ENCODE data around the gene TMEM239. TPM values are rescaled to one million over a fixed set of nuclear protein-coding genes. Genes with fewer than 3 reads are reported as not detected.

TMEM239 gene
- total RNA-seq, 2 experiments from 2014 or later = not detected

DNA sequence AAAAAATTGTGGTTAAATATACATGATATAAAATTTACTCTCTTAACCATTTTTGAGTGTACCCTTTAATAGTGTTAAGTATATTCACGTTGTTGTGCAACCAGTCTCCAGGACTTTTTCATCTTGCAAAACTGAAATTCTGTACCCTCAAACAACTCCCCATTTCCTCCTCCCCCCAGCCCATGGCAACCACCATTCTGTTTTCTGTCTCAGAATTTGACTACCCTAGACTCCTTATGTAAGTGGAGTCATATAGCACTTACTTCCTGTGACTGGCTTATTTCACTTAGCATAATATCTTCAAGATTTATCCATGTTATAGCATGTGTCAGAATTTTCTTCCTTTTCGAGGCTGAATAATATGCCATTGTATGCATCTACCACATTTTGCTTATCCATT, 29.4 kb downstream of the TMEM239 start:
- DNase-seq = no peak
- Mint-ChIP-seq H3K4me3 (no peak overlapping the region), H3K27me3 (no peaks in the 10 kb centered on the region), H3K36me3 (peaks cover 7% of the 10 kb centered on the region), H3K4me1 (peaks cover 18% of the 10 kb centered on the region), H3K9me3 (no peaks in the 10 kb centered on the region), H3K27ac (no peak overlapping the region)

DNA sequence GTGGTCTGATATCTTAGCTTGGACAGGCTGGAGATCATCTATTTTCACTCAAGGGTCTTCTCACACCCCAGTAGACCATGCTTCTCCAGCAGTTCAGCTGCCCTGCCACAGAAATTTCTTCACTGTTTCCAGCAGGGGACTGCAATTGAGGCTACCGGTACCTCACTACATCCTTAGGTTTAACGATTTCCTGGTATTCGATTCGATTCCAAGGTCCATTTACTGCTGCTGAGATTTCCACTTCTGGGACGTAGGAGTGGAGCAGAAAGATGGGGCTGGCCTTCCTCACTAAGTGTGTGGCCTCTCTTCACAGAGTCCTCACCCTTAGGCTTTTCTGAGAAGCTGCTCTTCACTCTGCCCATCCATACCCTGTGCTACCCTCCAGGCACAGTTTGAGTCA, 30.5 kb downstream of the TMEM239 start:
- Mint-ChIP-seq H3K27ac (no peak overlapping the region), H3K27me3 (no peaks in the 10 kb centered on the region), H3K4me1 (peaks cover 17% of the 10 kb centered on the region), H3K9me3 (no peaks in the 10 kb centered on the region), H3K4me3 (no peak overlapping the region), H3K36me3 (peaks cover 7% of the 10 kb centered on the region)
- no peak for DNase-seq

DNA sequence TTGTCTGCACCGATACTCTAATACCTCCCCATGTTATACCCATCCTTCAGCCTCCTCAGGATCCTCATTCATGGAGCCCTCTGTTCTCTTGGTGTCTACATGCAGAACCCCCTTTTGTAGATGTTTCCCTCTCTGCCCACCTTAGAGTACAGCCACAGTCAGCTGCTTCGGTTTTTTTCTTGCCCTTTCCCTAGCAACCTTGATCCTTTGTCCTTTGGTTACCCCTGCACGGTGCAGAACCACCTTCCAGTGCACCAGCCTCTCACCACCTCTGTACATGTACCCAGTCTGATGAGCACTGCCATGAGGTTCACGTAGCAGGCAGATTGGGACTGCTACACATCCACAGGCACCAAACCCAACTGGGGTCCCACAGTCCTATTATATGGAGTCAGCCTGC, 31.6 kb downstream of the TMEM239 start:
- H3K27me3 Mint-ChIP-seq = no peaks in the 10 kb centered on the region
- H3K4me3 Mint-ChIP-seq = no peak overlapping the region
- no peak overlapping the region for H3K27ac Mint-ChIP-seq
- no peaks in the 10 kb centered on the region for H3K9me3 Mint-ChIP-seq
- peaks cover 26% of the 10 kb centered on the region for H3K4me1 Mint-ChIP-seq
- peaks cover 7% of the 10 kb centered on the region for H3K36me3 Mint-ChIP-seq
- no peak for DNase-seq

DNA sequence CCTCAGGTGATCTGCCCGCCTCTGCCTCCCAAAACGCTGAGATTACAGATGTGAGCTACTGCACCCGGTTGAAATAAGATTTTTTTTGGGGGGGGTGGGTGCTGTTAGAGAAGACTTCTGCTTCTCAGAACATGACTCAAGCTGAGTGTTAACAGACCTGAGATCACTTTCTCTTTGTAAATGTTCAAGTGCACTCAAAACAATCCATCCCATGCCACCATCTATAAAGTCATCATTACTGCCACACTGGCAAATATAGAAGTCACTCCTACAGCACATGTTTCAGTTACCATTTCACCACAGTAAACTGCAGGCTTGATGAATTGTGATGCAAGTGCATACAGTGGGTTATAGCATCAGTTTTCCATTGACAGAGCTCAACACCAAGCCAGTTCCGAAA, 33.4 kb downstream of the TMEM239 start:
- DNase-seq = no peak
- Mint-ChIP-seq H3K27me3 (no peaks in the 10 kb centered on the region), H3K4me1 (peaks cover 24% of the 10 kb centered on the region), H3K36me3 (peaks cover 5% of the 10 kb centered on the region), H3K27ac (no peak overlapping the region), H3K9me3 (no peaks in the 10 kb centered on the region), H3K4me3 (no peak overlapping the region)

DNA sequence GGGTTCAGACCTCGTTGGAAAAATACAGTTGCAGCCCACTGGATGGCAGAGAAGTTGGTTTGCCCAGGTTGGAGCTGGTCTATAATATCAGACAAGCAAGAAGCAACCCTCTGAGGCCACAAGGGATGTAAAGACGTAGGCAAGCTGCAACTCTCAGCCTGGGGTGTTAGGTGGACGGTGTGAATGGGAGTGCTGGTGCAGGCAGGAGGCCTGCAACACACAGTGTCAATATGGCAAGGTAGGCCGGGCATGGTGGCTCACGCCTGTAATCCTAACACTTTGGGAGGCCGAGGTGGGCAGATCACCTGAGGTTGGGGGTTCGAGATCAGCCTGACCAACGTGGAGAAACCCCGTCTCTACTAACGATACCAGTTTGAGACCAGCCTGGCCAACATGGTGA, 34.9 kb downstream of the TMEM239 start:
- H3K4me3 Mint-ChIP-seq = no peak overlapping the region
- peaks cover 14% of the 10 kb centered on the region for H3K4me1 Mint-ChIP-seq
- no peaks in the 10 kb centered on the region for H3K9me3 Mint-ChIP-seq
- peaks cover 2% of the 10 kb centered on the region for H3K36me3 Mint-ChIP-seq
- no peak overlapping the region for H3K27ac Mint-ChIP-seq
- H3K27me3 Mint-ChIP-seq = no peaks in the 10 kb centered on the region
- DNase-seq = no peak

DNA sequence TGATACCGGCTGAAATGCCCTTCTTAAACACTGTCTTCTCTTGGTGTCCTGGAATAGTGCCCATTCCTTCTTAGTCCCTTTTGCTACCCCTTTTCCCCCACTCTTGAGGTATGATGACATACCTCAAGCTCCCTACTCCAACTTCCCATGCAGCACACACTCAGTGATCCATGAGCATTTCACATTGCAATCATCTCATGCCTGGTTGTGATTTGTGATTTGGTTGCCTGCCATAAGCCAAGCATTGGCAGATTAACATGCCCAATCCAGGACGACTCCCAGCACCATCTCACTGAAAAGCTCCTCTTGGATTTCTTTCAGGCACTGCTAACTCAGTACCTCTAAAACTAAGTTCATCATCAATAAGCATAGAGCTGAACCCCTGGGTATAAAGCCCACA, 42.4 kb downstream of the TMEM239 start:
- Mint-ChIP-seq H3K9me3 (no peaks in the 10 kb centered on the region), H3K27me3 (no peaks in the 10 kb centered on the region), H3K4me3 (no peak overlapping the region), H3K27ac (no peak overlapping the region), H3K4me1 (peaks cover 2% of the 10 kb centered on the region), H3K36me3 (no peaks in the 10 kb centered on the region)
- no peak for DNase-seq

DNA sequence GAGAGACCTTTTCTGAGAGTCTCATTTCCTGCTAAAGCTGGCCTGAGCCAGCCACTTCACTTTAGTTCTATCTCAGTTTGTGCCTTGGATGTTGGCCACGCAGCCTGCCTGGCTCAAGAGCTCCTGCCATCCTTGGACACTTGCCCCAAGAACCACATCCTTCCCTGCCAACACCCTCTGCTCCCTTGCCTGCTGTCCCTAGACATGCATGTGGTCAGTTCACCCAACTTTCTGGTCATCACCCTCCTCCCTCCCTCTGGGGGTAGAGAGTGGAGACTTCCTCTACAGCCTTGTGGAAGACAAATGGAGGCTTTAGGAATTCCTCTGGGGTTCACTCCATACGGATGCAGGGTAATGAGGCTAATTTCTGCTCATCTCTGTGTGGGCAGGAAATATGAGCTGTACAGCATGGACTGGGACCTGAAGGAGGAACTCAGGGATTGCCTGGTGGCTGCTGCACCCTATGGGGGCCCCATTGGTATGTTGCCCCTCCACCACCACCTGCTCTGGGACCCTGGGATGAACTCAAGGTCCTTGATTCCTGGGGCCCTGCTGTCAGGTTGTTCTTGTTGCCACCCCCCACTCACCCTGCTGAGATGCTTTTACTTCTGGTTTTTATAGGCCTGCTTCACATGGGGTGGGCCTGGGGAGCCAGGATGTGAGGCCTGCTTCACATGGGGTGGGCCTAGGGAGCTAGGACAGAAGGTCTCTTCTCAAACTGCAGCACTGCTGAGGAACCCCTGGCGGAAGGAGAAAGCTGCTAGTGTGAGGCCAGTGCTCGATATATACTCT, 43.4 kb downstream of the TMEM239 start:
- DNase-seq = no peak
- Mint-ChIP-seq H3K4me1 (peaks cover 3% of the 10 kb centered on the region), H3K27ac (no peak overlapping the region), H3K9me3 (no peaks in the 10 kb centered on the region), H3K27me3 (no peaks in the 10 kb centered on the region), H3K4me3 (no peak overlapping the region), H3K36me3 (peaks cover 2% of the 10 kb centered on the region)

DNA sequence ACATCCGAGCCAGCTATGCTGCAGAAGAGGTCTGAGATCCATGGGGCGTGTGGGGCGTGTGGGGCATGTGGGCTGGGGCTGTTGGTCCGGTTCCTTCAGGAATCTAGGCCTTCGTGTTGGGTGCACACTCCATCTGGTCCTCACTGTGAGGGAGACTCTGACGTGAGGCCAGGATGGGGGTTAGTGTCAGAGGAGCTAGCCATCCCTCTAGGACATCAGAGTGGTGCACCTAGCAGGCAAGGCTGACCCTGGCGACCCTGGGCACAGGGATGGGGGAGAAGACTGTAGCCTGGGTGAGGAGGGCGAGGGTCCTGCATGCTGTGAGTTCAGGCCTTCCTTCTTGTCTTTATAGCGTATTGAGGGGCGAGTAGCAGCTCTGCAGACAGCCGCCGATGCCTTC, 48.5 kb downstream of the TMEM239 start:
- Mint-ChIP-seq H3K4me1 (peaks cover 45% of the 10 kb centered on the region), H3K27me3 (no peaks in the 10 kb centered on the region), H3K4me3 (no peak overlapping the region), H3K27ac (no peak overlapping the region), H3K36me3 (peaks cover 17% of the 10 kb centered on the region), H3K9me3 (no peaks in the 10 kb centered on the region)
- no peak for DNase-seq

DNA sequence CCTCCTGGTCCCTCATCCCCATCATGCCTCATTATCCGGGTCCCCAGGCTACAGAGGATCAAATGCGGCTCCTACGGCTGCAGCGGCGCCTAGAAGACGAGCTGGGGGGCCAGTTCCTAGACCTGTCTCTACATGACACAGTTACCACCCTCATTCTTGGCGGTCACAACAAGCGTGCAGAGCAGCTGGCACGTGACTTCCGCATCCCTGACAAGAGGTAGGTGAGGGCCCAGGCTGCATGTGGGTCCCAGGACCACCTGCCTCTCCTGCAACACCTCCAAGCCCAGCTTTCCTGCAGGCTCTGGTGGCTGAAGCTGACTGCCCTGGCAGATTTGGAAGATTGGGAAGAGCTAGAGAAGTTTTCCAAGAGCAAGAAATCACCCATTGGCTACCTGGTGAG, 48.9 kb downstream of the TMEM239 start:
- Mint-ChIP-seq H3K36me3 (peaks cover 17% of the 10 kb centered on the region), H3K27ac (peak overlapping the region; percentile 21), H3K9me3 (no peaks in the 10 kb centered on the region), H3K27me3 (no peaks in the 10 kb centered on the region), H3K4me3 (no peak overlapping the region), H3K4me1 (peaks cover 46% of the 10 kb centered on the region)
- DNase-seq = no peak

DNA sequence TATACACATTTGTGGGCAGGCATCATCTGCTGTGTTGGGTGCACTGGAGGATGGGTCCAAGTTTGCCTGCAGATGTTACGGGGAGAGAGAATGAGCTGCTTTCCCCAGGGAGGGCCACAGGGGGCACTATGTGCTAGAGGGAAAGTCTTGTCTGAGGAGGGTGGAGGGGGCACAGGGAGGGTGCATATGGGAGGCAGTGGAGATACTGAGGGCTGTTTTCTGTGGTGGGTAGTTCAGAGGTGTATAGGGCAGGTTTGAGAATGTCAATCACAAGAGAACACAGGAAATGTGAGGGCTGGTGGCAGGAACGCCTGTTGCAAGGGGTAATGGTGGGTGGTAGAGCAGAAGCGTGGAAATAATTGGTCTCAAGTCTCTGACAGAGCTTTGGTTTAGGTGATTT, 49.5 kb downstream of the TMEM239 start:
- peak; percentile 67 for DNase-seq
- Mint-ChIP-seq H3K9me3 (no peaks in the 10 kb centered on the region), H3K27me3 (no peaks in the 10 kb centered on the region), H3K27ac (peak overlapping the region; percentile 82), H3K4me3 (peak overlapping the region; percentile 1), H3K4me1 (peaks cover 51% of the 10 kb centered on the region), H3K36me3 (peaks cover 17% of the 10 kb centered on the region)

DNA sequence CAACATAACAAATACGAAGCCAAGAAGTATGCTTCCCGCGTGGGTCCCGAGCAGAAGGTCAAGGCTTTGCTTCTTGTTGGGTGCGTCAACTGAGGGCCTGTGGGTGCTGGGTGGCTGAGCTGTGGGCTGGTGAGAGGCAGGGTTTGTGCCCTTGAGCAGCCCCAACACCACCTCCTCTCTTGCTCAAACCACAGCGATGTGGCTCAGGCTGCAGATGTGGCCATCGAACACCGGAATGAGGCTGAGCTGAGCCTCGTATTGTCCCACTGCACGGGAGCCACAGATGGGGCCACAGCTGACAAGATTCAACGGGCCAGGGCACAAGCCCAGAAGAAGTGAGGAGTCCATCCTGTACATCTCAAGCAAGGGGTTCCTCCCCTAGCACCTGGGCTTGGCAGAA, 50.1 kb downstream of the TMEM239 start:
- H3K4me1 Mint-ChIP-seq = peaks cover 57% of the 10 kb centered on the region
- H3K36me3 Mint-ChIP-seq = peaks cover 17% of the 10 kb centered on the region
- no peaks in the 10 kb centered on the region for H3K27me3 Mint-ChIP-seq
- H3K4me3 Mint-ChIP-seq = no peak overlapping the region
- peak overlapping the region; percentile 82 for H3K27ac Mint-ChIP-seq
- DNase-seq = peak; percentile 29
- H3K9me3 Mint-ChIP-seq = no peaks in the 10 kb centered on the region

DNA sequence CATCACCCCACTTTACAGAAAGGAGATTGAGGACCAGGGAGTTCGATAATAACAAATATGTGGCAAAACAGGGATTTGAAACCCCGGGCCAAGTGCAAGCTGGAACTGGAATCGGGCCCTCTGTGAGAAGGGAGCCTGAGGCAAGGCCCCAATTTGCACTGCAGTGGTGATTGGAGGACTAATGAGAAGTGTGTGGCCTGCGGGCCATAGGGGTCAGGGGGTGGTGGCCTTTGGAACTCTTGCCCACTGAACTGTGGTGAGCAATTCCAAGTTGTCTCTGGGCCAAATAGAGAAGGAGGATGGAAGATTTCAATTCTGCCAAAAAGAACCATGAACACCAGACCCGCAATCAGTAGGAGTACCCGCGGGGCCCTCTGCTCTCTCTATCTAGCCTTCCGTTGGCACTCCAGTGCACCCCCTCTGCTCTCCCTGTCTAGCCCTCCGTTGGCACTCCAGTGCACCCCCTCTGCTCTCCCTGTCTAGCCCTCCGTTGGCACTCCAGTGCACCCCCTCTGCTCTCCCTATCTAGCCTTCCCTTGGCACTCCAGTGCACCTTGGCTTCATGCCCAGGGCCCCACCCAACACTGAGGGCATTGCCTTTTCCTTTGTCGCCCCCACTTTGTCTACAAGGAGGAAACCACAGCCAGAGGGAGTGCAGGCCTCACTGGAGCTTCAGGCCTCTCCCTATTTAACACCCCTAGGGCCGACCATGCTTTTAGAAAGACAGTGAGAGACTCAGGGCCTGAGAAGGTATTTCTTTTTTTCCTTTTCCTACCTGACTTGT, 51.1 kb downstream of the TMEM239 start:
- Mint-ChIP-seq H3K36me3 (peaks cover 17% of the 10 kb centered on the region), H3K4me3 (no peak overlapping the region), H3K27ac (peak overlapping the region; percentile 23), H3K9me3 (no peaks in the 10 kb centered on the region), H3K27me3 (no peaks in the 10 kb centered on the region), H3K4me1 (peaks cover 63% of the 10 kb centered on the region)
- DNase-seq = no peak

Other genes with a start within 250 kb of the TMEM239 start
- gene NOP56, start 163.7 kb upstream of the TMEM239 start, total RNA-seq = 100 to 1,000 TPM; 937 to 970 TPM
- gene IDH3B, start 152.1 kb upstream of the TMEM239 start, total RNA-seq = 100 to 1,000 TPM; 143 to 147 TPM
- gene EBF4, start 123.6 kb upstream of the TMEM239 start, total RNA-seq = under 1 TPM; 0.66 to 0.98 TPM
- 1 to 10 TPM; 4.2 to 4.3 TPM for gene CPXM1, start 15.7 kb upstream of the TMEM239 start, total RNA-seq
- gene C20orf141, start 1.4 kb upstream of the TMEM239 start, total RNA-seq = not detected
- 10 to 100 TPM; 24.2 to 26.3 TPM for gene PCED1A, start 24.3 kb downstream of the TMEM239 start, total RNA-seq
- gene VPS16, start 24.4 kb downstream of the TMEM239 start, total RNA-seq = 10 to 100 TPM; 33.5 to 34.1 TPM
- gene PTPRA, start 57.1 kb downstream of the TMEM239 start, total RNA-seq = 10 to 100 TPM; 40.6 to 43.0 TPM
- 1 to 10 TPM in 1 of 2 experiments, under 1 TPM in 1; 0.87 to 1.1 TPM for gene GNRH2, start 227.3 kb downstream of the TMEM239 start, total RNA-seq
- 10 to 100 TPM; 70.9 to 72.4 TPM for gene MRPS26, start 229.7 kb downstream of the TMEM239 start, total RNA-seq